Ovary (tissue), 3 donors: ENCODE data around the gene FLG2.

Experiments
- CTCF ChIP-seq, 3 donors: fragments of 450-650 bp in 2 of 3; fragments of 200-600 bp in 1 of 3; IDR thresholded peaks; one replicate each; pipeline versions ENCODE4 v1.5.1 to v1.8.0; 2016 to 2022; ENCODE audit warnings: antibody characterized with exemption in 3 of 3, mild to moderate bottlenecking in 1 of 3
- EP300 ChIP-seq: sonication (generic); formaldehyde crosslinking; IDR thresholded peaks from one replicate; pipeline ENCODE4 v1.6.1; 2017; ENCODE audit warnings: antibody characterized with exemption
- POLR2A ChIP-seq: fragments of 450-650 bp; IDR thresholded peaks from one replicate; pipeline ENCODE4 v1.6.1; 2017; ENCODE audit warnings: antibody characterized with exemption, mild to moderate bottlenecking, moderate library complexity
- donor health status: DM: no; HTN: no; CAD: no.

DNA sequence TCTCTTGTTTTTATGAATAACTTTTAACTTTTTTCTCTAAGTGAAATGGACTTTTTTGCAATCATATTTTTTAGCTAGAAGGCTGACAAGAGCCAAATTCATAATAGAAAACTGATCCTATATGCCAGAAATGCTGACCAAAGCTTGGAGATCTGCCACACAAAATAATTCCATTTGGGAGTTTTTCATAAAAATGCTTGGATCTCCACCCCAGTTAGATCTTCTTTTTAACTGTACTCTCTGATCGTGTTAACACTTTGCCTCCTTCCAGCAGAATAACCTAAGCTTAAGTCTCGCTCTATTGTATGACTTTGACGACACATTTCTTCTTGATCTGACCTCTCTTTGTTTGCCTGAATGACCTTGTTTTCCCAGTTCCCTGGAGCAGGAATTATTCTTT, 16.8 kb downstream of the FLG2 start:
- TF ChIP-seq POLR2A (no peak), CTCF (IDR thresholded peaks at IDR 0.05) (no peak), EP300 (no peak)
